ENCODE measurements around the gene NRXN2. TPM values are rescaled to one million over a fixed set of nuclear protein-coding genes. Genes with fewer than 3 reads are reported as not detected.
A peak's percentile ranks its signal among the peaks of the same experiment; 100 is the strongest.

The NRXN2 gene
- polyA plus RNA-seq, 4 donors: 11.7 to 27.2 (median 24.9) TPM

GRCh38 chr11:64659417-64660144 lies 63.4 kb downstream of the NRXN2 start:
- no peak for DNase-seq (ENCODE audit: low read depth in 4 of 4, low spot score in 2 of 4)

- DNase-seq (ENCODE audit: low read depth in 4 of 4, low spot score in 2 of 4): no peak
Measured at GRCh38 chr11:64658265-64658664, 64.7 kb downstream of the NRXN2 start.

- DNase-seq (ENCODE audit: low read depth in 4 of 4, low spot score in 2 of 4): no peak
Measured at GRCh38 chr11:64656862-64657261, 66.1 kb downstream of the NRXN2 start.

GRCh38 chr11:64655941-64656601 lies 66.9 kb downstream of the NRXN2 start:
- no peak for DNase-seq (ENCODE audit: low read depth in 4 of 4, low spot score in 2 of 4)

- no peak for DNase-seq (ENCODE audit: low read depth in 4 of 4, low spot score in 2 of 4)
Measured at GRCh38 chr11:64654958-64655541, 67.9 kb downstream of the NRXN2 start.

- no peak for DNase-seq (ENCODE audit: low read depth in 4 of 4, low spot score in 2 of 4)
Measured at GRCh38 chr11:64654439-64654838, 68.6 kb downstream of the NRXN2 start.

- no peak for DNase-seq (ENCODE audit: low read depth in 4 of 4, low spot score in 2 of 4)
Measured at GRCh38 chr11:64653388-64653973, 69.5 kb downstream of the NRXN2 start.

- DNase-seq (ENCODE audit: low read depth in 4 of 4, low spot score in 2 of 4): peak in 1 of 4 donors; percentile 75
Measured at GRCh38 chr11:64652586-64653387, 70.2 kb downstream of the NRXN2 start.

GRCh38 chr11:64650923-64651523 lies 72.0 kb downstream of the NRXN2 start:
- no peak for DNase-seq (ENCODE audit: low read depth in 4 of 4, low spot score in 2 of 4)

- no peak for DNase-seq (ENCODE audit: low read depth in 4 of 4, low spot score in 2 of 4)
Measured at GRCh38 chr11:64649291-64649697, 73.7 kb downstream of the NRXN2 start.

- no peak for DNase-seq (ENCODE audit: low read depth in 4 of 4, low spot score in 2 of 4)
Measured at GRCh38 chr11:64648551-64648950, 74.4 kb downstream of the NRXN2 start.

GRCh38 chr11:64647019-64647779 lies 75.8 kb downstream of the NRXN2 start:
- DNase-seq (ENCODE audit: low read depth in 4 of 4, low spot score in 2 of 4): no peak

GRCh38 chr11:64644647-64645275 lies 78.2 kb downstream of the NRXN2 start:
- DNase-seq (ENCODE audit: low read depth in 4 of 4, low spot score in 2 of 4): no peak

GRCh38 chr11:64643920-64644646 lies 78.9 kb downstream of the NRXN2 start:
- DNase-seq (ENCODE audit: low read depth in 4 of 4, low spot score in 2 of 4): no peak

- DNase-seq (ENCODE audit: low read depth in 4 of 4, low spot score in 2 of 4): peak in 1 of 4 donors; percentile 46
Measured at GRCh38 chr11:64643256-64643881, 79.6 kb downstream of the NRXN2 start.

- DNase-seq (ENCODE audit: low read depth in 4 of 4, low spot score in 2 of 4): no peak
Measured at GRCh38 chr11:64642871-64643255, 80.1 kb downstream of the NRXN2 start.

- no peak for DNase-seq (ENCODE audit: low read depth in 4 of 4, low spot score in 2 of 4)
Measured at GRCh38 chr11:64642418-64642735, 80.6 kb downstream of the NRXN2 start.
